ENCODE results near the gene HDAC4.

The HDAC4 gene

GRCh38 chr2:239194731-239195317 lies 206.0 kb downstream of the HDAC4 start:
- Histone ChIP-seq H3K9ac (ENCODE audit: low read length) (no peak overlapping the region), H3K27me3 (ENCODE audit: control insufficient read depth in 1 of 2, insufficient read depth in 2 of 2, low read length in 2 of 2) (no peaks in the 10 kb centered on the region), H3K9me3 (ENCODE audit: low read length) (no peaks in the 10 kb centered on the region), H3K4me1 (ENCODE audit: insufficient read depth, low read length) (peaks cover 22% of the 10 kb centered on the region), H3K4me3 (ENCODE audit: low read depth in 1 of 2, low read length in 2 of 2) (no peak overlapping the region), H3K36me3 (ENCODE audit: insufficient read depth, low read length) (peaks cover 23% of the 10 kb centered on the region), H3K27ac (ENCODE audit: low read depth, low read length) (no peak overlapping the region)

- H3K27me3 ChIP-seq (ENCODE audit: control insufficient read depth in 1 of 2, insufficient read depth in 2 of 2, low read length in 2 of 2), result no peaks in the 10 kb centered on the region
- peaks cover 28% of the 10 kb centered on the region for H3K36me3 ChIP-seq (ENCODE audit: insufficient read depth, low read length)
- H3K27ac ChIP-seq (ENCODE audit: low read depth, low read length), result no peak overlapping the region
- H3K4me1 ChIP-seq (ENCODE audit: insufficient read depth, low read length), result peaks cover 18% of the 10 kb centered on the region
- H3K4me3 ChIP-seq (ENCODE audit: low read depth in 1 of 2, low read length in 2 of 2), result no peak overlapping the region
- no peaks in the 10 kb centered on the region for H3K9me3 ChIP-seq (ENCODE audit: low read length)
- no peak overlapping the region for H3K9ac ChIP-seq (ENCODE audit: low read length)
These were observed 206.7 kb downstream of the HDAC4 start for GRCh38 chr2:239193925-239194677.

GRCh38 chr2:239193401-239193811 lies 207.4 kb downstream of the HDAC4 start:
- Histone ChIP-seq H3K27ac (ENCODE audit: low read depth, low read length) (no peak overlapping the region), H3K4me1 (ENCODE audit: insufficient read depth, low read length) (peaks cover 17% of the 10 kb centered on the region), H3K4me3 (ENCODE audit: low read depth in 1 of 2, low read length in 2 of 2) (no peak overlapping the region), H3K27me3 (ENCODE audit: control insufficient read depth in 1 of 2, insufficient read depth in 2 of 2, low read length in 2 of 2) (no peaks in the 10 kb centered on the region), H3K9me3 (ENCODE audit: low read length) (no peaks in the 10 kb centered on the region), H3K9ac (ENCODE audit: low read length) (no peak overlapping the region), H3K36me3 (ENCODE audit: insufficient read depth, low read length) (peaks cover 34% of the 10 kb centered on the region)

DNA sequence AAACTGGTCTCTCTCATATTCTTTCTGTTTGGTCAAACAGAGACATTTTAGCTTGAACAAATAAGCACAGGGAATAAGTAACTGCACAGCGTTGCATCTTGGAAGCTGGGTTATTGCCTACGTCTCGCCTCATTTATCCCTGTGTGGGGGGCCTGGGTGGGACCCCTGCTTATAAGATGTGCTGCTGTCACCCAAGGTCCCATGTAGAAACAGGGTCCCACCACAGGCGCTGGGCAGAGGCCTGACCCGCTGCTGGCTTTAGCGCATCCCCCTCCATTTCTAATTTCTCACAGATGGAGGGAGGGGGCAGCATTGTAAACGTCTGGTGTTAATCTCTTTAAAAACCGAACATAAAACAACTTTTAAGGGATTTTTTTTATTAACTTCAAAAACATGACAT lies 207.8 kb downstream of the HDAC4 start:
- Histone ChIP-seq H3K9me3 (ENCODE audit: low read length) (no peaks in the 10 kb centered on the region), H3K4me1 (ENCODE audit: insufficient read depth, low read length) (peaks cover 17% of the 10 kb centered on the region)

DNA sequence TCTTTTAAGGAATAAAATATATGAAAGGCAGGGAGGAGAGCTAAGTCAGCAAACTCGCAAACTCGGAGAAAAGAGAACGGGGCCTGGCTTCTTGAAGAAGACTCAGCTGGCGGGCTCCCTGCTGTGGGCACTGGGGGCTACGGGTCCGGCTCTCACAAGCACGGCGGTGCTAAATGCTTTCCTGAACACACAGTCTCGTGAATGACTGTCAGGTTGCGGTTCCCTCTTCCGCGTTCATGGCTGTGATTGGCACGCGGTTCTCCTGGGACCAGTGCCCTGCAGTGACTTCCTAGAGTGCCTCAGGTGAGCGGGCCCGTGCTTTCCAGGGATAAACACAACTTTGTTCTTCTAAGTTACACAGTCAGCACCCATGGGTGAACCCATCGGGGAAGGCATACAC lies 208.4 kb downstream of the HDAC4 start:
- no peak overlapping the region for H3K4me3 ChIP-seq (ENCODE audit: low read depth in 1 of 2, low read length in 2 of 2)
- H3K9ac ChIP-seq (ENCODE audit: low read length), result no peak overlapping the region
- H3K9me3 ChIP-seq (ENCODE audit: low read length), result no peaks in the 10 kb centered on the region
- H3K27me3 ChIP-seq (ENCODE audit: control insufficient read depth in 1 of 2, insufficient read depth in 2 of 2, low read length in 2 of 2), result no peaks in the 10 kb centered on the region
- peaks cover 35% of the 10 kb centered on the region for H3K36me3 ChIP-seq (ENCODE audit: insufficient read depth, low read length)
- H3K4me1 ChIP-seq (ENCODE audit: insufficient read depth, low read length), result peaks cover 17% of the 10 kb centered on the region
- H3K27ac ChIP-seq (ENCODE audit: low read depth, low read length), result no peak overlapping the region

More for the DNA sequence above, 207.8 kb downstream of the HDAC4 start:
- H3K4me3 ChIP-seq (ENCODE audit: low read depth in 1 of 2, low read length in 2 of 2), result no peak overlapping the region
- no peaks in the 10 kb centered on the region for H3K27me3 ChIP-seq (ENCODE audit: control insufficient read depth in 1 of 2, insufficient read depth in 2 of 2, low read length in 2 of 2)
- H3K9ac ChIP-seq (ENCODE audit: low read length), result no peak overlapping the region
- H3K27ac ChIP-seq (ENCODE audit: low read depth, low read length), result no peak overlapping the region
- peaks cover 35% of the 10 kb centered on the region for H3K36me3 ChIP-seq (ENCODE audit: insufficient read depth, low read length)

DNA sequence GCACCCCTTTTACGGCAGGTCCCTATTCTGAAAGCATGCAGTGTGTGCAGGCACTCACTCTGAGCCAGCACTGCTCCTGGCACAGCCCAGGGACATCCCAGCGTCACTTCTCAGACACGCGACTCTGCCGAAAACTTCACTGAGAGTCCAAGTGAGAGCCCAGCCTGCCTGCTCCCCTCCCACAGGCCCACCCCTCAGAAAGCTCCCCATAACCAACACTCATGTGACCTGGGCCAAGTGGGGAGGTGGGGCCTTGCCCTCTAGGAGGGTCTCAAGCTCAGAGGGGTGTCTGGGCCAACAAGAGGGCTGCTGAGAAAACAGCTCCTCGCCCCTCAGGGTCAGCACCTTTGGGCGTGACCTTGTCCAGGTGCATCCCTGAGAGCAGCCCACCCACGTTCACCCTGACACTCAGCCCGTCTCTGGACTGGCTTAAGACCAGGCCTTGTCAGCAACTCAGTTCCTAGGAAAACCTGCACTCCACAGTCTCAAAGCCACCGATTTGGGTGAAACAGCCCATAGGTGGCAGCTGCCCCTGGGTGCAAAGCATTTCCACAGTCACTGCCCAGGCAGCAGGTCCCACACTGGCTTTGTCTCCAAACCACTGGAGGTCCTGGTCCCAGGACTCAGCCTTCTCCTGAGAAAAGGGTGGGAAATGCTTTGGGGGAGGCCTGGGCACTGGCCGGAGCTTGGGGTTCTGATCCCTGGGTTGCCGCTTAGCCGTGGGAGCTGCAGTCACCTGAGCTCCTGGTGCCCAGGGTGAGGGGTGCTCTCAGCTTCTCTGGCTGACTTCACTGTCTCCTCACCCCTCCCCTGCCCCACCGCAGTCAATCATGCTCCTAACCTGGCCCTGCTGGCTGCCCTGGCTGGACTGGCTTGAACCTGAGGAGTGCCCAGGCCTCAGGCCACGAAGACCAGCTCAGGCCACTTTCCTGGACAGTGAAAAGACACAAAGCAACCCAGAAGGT lies 209.6 kb downstream of the HDAC4 start:
- Histone ChIP-seq H3K9ac (ENCODE audit: low read length) (no peak overlapping the region), H3K4me1 (ENCODE audit: insufficient read depth, low read length) (peaks cover 17% of the 10 kb centered on the region), H3K9me3 (ENCODE audit: low read length) (no peaks in the 10 kb centered on the region), H3K4me3 (ENCODE audit: low read depth in 1 of 2, low read length in 2 of 2) (no peak overlapping the region), H3K27me3 (ENCODE audit: control insufficient read depth in 1 of 2, insufficient read depth in 2 of 2, low read length in 2 of 2) (no peaks in the 10 kb centered on the region), H3K36me3 (ENCODE audit: insufficient read depth, low read length) (peaks cover 32% of the 10 kb centered on the region), H3K27ac (ENCODE audit: low read depth, low read length) (no peak overlapping the region)

DNA sequence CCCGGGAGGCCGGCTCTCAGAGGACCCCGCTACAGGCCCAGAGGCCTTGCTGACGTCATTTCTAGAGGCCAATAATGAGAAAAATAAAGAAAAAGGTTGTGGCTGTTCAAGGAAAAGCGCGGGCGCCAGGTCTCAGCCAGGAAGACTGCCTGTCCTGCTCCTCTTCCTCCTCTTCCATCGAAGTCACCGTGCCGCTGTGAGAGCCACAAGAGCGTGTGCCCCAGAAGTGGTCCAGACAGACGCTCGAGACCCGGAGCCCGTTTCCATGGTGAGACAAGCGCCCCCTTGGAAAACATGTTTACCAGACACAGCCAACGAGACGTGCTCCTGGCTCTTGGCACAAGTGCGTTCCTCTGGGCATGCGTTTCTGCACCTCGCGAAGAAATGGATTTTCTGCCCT lies 210.5 kb downstream of the HDAC4 start:
- H3K9ac ChIP-seq (ENCODE audit: low read length), result no peak overlapping the region
- peaks cover 17% of the 10 kb centered on the region for H3K4me1 ChIP-seq (ENCODE audit: insufficient read depth, low read length)

GRCh38 chr2:239189711-239190131 lies 211.1 kb downstream of the HDAC4 start:
- peaks cover 36% of the 10 kb centered on the region for H3K36me3 ChIP-seq (ENCODE audit: insufficient read depth, low read length)

More for the DNA sequence above, 210.5 kb downstream of the HDAC4 start:
- peaks cover 38% of the 10 kb centered on the region for H3K36me3 ChIP-seq (ENCODE audit: insufficient read depth, low read length)
- no peaks in the 10 kb centered on the region for H3K9me3 ChIP-seq (ENCODE audit: low read length)
- no peak overlapping the region for H3K4me3 ChIP-seq (ENCODE audit: low read depth in 1 of 2, low read length in 2 of 2)
- no peak overlapping the region for H3K27ac ChIP-seq (ENCODE audit: low read depth, low read length)
- H3K27me3 ChIP-seq (ENCODE audit: control insufficient read depth in 1 of 2, insufficient read depth in 2 of 2, low read length in 2 of 2), result no peaks in the 10 kb centered on the region

GRCh38 chr2:239188536-239188935 lies 212.3 kb downstream of the HDAC4 start:
- H3K4me3 ChIP-seq (ENCODE audit: low read depth in 1 of 2, low read length in 2 of 2), result no peak overlapping the region
- no peaks in the 10 kb centered on the region for H3K27me3 ChIP-seq (ENCODE audit: control insufficient read depth in 1 of 2, insufficient read depth in 2 of 2, low read length in 2 of 2)
- H3K9me3 ChIP-seq (ENCODE audit: low read length), result no peaks in the 10 kb centered on the region
- H3K9ac ChIP-seq (ENCODE audit: low read length), result no peak overlapping the region
- H3K36me3 ChIP-seq (ENCODE audit: insufficient read depth, low read length), result peaks cover 36% of the 10 kb centered on the region
- H3K4me1 ChIP-seq (ENCODE audit: insufficient read depth, low read length), result peaks cover 7% of the 10 kb centered on the region
- H3K27ac ChIP-seq (ENCODE audit: low read depth, low read length), result no peak overlapping the region

More at GRCh38 chr2:239189711-239190131, 211.1 kb downstream of the HDAC4 start:
- Histone ChIP-seq H3K9ac (ENCODE audit: low read length) (no peak overlapping the region), H3K9me3 (ENCODE audit: low read length) (no peaks in the 10 kb centered on the region), H3K27ac (ENCODE audit: low read depth, low read length) (no peak overlapping the region), H3K4me1 (ENCODE audit: insufficient read depth, low read length) (peaks cover 17% of the 10 kb centered on the region), H3K27me3 (ENCODE audit: control insufficient read depth in 1 of 2, insufficient read depth in 2 of 2, low read length in 2 of 2) (no peaks in the 10 kb centered on the region), H3K4me3 (ENCODE audit: low read depth in 1 of 2, low read length in 2 of 2) (no peak overlapping the region)

DNA sequence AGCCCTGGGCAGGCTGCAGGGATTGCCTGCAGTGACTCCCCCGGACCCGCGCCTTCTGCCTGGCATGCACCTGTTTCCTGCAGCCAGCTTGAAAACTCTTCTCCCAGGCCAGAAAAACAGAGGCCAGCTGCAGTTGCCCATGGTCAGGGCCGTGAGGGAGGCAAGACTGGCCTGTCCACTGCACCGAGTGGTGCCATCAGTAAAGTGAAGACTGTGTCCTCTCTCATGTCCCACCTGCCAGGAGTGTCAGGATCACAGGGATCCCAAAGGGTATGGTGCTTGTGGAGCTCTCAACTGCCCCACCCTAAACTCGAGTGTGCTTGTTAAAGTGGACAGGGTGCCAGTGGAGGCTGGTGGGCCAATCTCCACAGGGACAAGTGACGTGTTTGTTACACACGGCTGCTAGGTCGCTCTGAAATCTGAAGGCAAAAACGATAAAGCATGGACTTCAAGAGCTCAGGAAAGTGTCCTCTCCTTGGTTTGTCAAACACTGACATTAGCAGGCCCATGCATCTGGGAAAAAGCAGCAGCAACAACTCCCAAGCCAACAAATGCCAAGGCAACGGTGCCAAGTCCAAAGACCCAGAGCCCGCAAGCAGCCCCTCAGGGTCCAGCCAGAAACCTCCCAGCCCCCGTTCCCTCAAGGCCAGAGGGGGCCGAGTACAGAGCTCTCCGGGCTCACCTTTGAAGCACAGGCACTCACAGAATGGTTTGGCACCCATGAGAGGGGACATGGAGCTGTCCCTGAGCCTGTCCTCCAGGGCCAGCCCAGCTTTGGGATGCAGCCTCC lies 213.2 kb downstream of the HDAC4 start:
- no peaks in the 10 kb centered on the region for H3K27me3 ChIP-seq (ENCODE audit: control insufficient read depth in 1 of 2, insufficient read depth in 2 of 2, low read length in 2 of 2)
- no peak overlapping the region for H3K4me3 ChIP-seq (ENCODE audit: low read depth in 1 of 2, low read length in 2 of 2)
- no peaks in the 10 kb centered on the region for H3K9me3 ChIP-seq (ENCODE audit: low read length)
- peaks cover 36% of the 10 kb centered on the region for H3K36me3 ChIP-seq (ENCODE audit: insufficient read depth, low read length)
- H3K9ac ChIP-seq (ENCODE audit: low read length), result no peak overlapping the region
- no peak overlapping the region for H3K27ac ChIP-seq (ENCODE audit: low read depth, low read length)
- H3K4me1 ChIP-seq (ENCODE audit: insufficient read depth, low read length), result peaks cover 7% of the 10 kb centered on the region
